Keratinocyte (primary cell): ENCODE measurements around the gene SLC1A2.

Source experiments
- CTCF ChIP-seq, 3 experiments: IDR thresholded peaks in 1 of 3; conservative IDR thresholded peaks in 1 of 3; optimal IDR thresholded peaks in 1 of 3; 2 replicates in 2 of 3; 3 replicates in 1 of 3; pipeline versions ENCODE3 to v1.5.1; 2011; ENCODE audit warnings: low read length in 3 of 3, mild to moderate bottlenecking in 3 of 3, moderate library complexity in 2 of 3, control low read depth in 1 of 3, inconsistent platforms in 1 of 3; ENCODE audit not compliant: insufficient read depth in 2 of 3; ENCODE audit errors: extremely low read depth in 1 of 3
- EZH2 ChIP-seq: IDR thresholded peaks from one replicate; pipeline ENCODE4 v1.6.1; 2012; ENCODE audit warnings: inconsistent platforms, mild to moderate bottlenecking, low read length, moderate library complexity

DNA sequence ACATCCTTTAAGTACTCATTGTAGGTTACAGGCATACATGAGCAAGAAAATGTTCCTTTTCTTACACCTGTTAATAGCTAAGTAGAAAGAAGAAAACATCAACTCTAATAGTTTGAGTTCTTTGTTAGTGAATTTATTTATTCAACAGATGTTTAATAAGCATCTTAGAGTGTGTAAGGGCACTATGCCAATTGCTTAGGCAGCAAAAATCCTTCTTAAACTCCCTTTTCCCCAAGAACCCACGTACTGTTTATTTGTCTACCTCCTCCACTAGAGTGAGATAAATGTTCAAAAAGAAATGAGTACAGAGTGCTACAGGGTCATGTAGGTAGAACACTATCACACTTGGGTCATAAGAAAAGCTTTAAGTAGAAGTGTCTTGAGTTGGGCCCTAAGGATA, 149.0 kb downstream of the SLC1A2 start:
- TF ChIP-seq EZH2 (no peak), CTCF (optimal IDR thresholded peaks at IDR 0.05 in 1 of 3, IDR thresholded peaks at IDR 0.05 in 1 of 3, conservative IDR thresholded peaks at IDR 0.05 in 1 of 3; ENCODE audit: extremely low read depth in 1 of 3, insufficient read depth in 2 of 3, low read length in 3 of 3) (no peak)
